ENCODE results near the gene MECP2.

DNA sequence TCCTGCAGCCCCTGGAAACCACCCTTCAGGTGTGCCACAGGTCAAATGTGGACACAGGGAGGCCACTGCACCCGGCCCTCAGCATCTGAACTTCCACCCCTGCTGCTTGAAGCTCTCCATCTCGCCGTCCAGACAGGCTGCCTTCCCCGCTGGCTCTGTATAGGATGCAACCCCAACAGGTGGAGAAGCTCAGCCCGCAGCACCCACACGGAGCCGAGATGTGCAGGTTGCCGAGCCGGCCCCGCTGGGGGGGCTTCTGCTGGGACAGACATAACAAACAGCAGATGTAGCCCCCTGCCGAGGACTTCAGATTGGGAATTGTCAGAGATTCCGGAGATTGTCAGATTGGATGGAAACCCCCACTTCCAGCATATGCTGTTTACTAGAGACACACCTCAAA, 104.4 kb downstream of the MECP2 start:
- TF ChIP-seq, protein P1, sequence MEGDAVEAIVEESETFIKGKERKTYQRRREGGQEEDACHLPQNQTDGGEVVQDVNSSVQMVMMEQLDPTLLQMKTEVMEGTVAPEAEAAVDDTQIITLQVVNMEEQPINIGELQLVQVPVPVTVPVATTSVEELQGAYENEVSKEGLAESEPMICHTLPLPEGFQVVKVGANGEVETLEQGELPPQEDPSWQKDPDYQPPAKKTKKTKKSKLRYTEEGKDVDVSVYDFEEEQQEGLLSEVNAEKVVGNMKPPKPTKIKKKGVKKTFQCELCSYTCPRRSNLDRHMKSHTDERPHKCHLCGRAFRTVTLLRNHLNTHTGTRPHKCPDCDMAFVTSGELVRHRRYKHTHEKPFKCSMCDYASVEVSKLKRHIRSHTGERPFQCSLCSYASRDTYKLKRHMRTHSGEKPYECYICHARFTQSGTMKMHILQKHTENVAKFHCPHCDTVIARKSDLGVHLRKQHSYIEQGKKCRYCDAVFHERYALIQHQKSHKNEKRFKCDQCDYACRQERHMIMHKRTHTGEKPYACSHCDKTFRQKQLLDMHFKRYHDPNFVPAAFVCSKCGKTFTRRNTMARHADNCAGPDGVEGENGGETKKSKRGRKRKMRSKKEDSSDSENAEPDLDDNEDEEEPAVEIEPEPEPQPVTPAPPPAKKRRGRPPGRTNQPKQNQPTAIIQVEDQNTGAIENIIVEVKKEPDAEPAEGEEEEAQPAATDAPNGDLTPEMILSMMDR (IDR thresholded peaks at IDR 0.05) = no peak
- no peak for TF ChIP-seq POLR2A (IDR thresholded peaks at IDR 0.05)
